GM21529 (cell line): ENCODE measurements around the gene MAP3K5.
A peak's percentile ranks its signal among the peaks of the same experiment; 100 is the strongest.
"Not testable (repeated sequence)": the region's sequence is repeated elsewhere in the genome, so short reads cannot be mapped to it uniquely, and the experiment has no call there.

Source experiments
- ATAC-seq: cut with Tn5 transposase; IDR thresholded peaks from one replicate; pipeline ENCODE4 v1.9.1; 2021; ENCODE audit not compliant: unreplicated experiment

MAP3K5 gene

GRCh38 chr6:136586295-136586694, 206.0 kb downstream of the MAP3K5 start:
- ATAC-seq, result no peak

GRCh38 chr6:136585523-136585922, 206.8 kb downstream of the MAP3K5 start:
- not testable (repeated sequence) for ATAC-seq

GRCh38 chr6:136584290-136584689, 208.0 kb downstream of the MAP3K5 start:
- ATAC-seq, result not testable (repeated sequence)

GRCh38 chr6:136582711-136583471, 209.4 kb downstream of the MAP3K5 start:
- no peak for ATAC-seq

- ATAC-seq, result no peak
These were observed 212.5 kb downstream of the MAP3K5 start for GRCh38 chr6:136579800-136580199.

- no peak for ATAC-seq
These were observed 215.5 kb downstream of the MAP3K5 start for GRCh38 chr6:136576821-136577220.

GRCh38 chr6:136571496-136571895, 220.8 kb downstream of the MAP3K5 start:
- ATAC-seq, result no peak

- ATAC-seq, result no peak
These were observed 221.2 kb downstream of the MAP3K5 start for GRCh38 chr6:136571065-136571464.

GRCh38 chr6:136568129-136568528, 224.1 kb downstream of the MAP3K5 start:
- no peak for ATAC-seq

GRCh38 chr6:136567688-136568087, 224.6 kb downstream of the MAP3K5 start:
- no peak for ATAC-seq

- ATAC-seq, result no peak
These were observed 225.4 kb downstream of the MAP3K5 start for GRCh38 chr6:136566851-136567250.

- ATAC-seq, result no peak
These were observed 226.2 kb downstream of the MAP3K5 start for GRCh38 chr6:136566007-136566487.

GRCh38 chr6:136564180-136564579, 228.1 kb downstream of the MAP3K5 start:
- ATAC-seq, result no peak

- no peak for ATAC-seq
These were observed 228.7 kb downstream of the MAP3K5 start for GRCh38 chr6:136563386-136564152.

GRCh38 chr6:136562211-136562610, 230.1 kb downstream of the MAP3K5 start:
- no peak for ATAC-seq

GRCh38 chr6:136553166-136553787, 239.0 kb downstream of the MAP3K5 start:
- no peak for ATAC-seq

GRCh38 chr6:136552054-136552453, 240.2 kb downstream of the MAP3K5 start:
- no peak for ATAC-seq

- ATAC-seq, result no peak
These were observed 241.2 kb downstream of the MAP3K5 start for GRCh38 chr6:136551103-136551502.

GRCh38 chr6:136550330-136551071, 241.8 kb downstream of the MAP3K5 start, which contains the start of gene MAP7:
TSS of gene MAP7 (minus strand) at chr6:136550422. CDS start at chr6:136550408, 14 bp downstream.
- peak; percentile 76 for ATAC-seq

- ATAC-seq, result peak; percentile 57
These were observed 242.3 kb downstream of the MAP3K5 start for GRCh38 chr6:136550045-136550329.
